ENCODE measurements around the gene EBF3. TPM values are rescaled to one million over a fixed set of nuclear protein-coding genes. Genes with fewer than 3 reads are reported as not detected.

Gene EBF3
- total and polyA plus RNA-seq, 2 experiments from 2014 or later, result 0.22 to 0.77 TPM

DNA sequence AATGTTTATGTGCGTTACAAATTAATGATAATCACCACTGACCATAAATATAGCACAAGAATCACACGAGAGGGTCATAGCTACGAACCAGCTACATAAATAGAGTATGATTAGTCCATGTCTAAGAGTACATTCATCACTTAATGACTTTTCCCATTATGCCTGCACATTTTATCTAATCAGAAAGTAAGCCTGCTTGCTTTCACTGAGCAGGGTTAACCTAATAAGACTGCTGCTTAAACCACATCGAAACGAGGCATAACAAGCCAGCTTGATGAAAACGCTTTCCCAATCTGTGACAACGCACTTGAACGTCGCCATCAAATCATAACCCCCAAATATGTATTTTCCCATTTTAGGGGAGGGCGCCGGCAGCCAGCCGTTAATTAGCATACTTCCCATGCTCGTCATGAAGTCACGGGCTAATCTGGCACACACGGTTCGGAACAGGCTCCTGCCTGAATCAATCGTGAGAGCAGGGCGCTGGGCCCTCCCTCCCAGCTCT, 71.5 kb downstream of the EBF3 start:
- no peak for TF ChIP-seq EZH2 (IDR thresholded peaks at IDR 0.05; ENCODE audit: borderline replicate concordance)
- no peak for DNase-seq (ENCODE audit: low spot score)
- Histone ChIP-seq H3K4me1 (ENCODE audit: insufficient read depth) (no peaks in the 10 kb centered on the region), H3K79me2 (no peaks in the 10 kb centered on the region), H3K27me3 (peaks cover 4% of the 10 kb centered on the region), H3K9me2 (replicated peaks; ENCODE audit: insufficient read depth) (no peaks in the 10 kb centered on the region), H4K20me1 (ENCODE audit: insufficient read depth, poor library complexity, severe bottlenecking) (no peaks in the 10 kb centered on the region), H3K4me3 (no peak overlapping the region), H3K36me3 (replicated peaks; ENCODE audit: insufficient read depth, low read depth) (no peaks in the 10 kb centered on the region), H3K9me3 (ENCODE audit: low read depth) (no peaks in the 10 kb centered on the region), H3K4me2 (no peak overlapping the region), H3K27ac (no peak overlapping the region), H2AFZ (no peak overlapping the region)
- 80% methylated on average over 18 of the region's 18 CpGs for WGBS (ENCODE audit: low lambda C conversion rate, missing lambda C conversion rate)

DNA sequence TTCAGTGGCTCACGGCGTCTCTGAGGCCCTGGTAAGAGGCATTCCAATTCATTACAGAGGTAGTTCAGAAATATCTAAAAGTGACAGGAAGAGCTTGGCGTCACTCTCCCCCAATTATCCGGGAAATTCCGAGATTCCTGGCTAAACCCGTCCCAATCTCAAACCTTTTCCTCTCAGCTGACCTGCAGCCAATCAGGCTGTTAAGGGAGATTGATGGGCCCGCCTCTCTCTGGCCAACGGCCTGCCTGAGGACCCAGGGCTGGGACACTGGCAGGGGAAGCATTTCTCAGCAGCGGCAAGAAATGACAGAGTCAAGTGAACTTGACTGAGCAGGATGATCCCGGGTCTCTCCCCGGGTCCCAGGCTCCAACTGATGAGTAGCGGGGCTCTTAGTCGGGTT, 72.3 kb downstream of the EBF3 start:
- Histone ChIP-seq H3K36me3 (replicated peaks; ENCODE audit: insufficient read depth, low read depth) (no peaks in the 10 kb centered on the region), H3K4me1 (ENCODE audit: insufficient read depth) (no peaks in the 10 kb centered on the region), H3K9me3 (ENCODE audit: low read depth) (no peaks in the 10 kb centered on the region), H3K27ac (no peak overlapping the region), H3K9me2 (replicated peaks; ENCODE audit: insufficient read depth) (no peaks in the 10 kb centered on the region), H3K27me3 (peaks cover 3% of the 10 kb centered on the region), H4K20me1 (ENCODE audit: insufficient read depth, poor library complexity, severe bottlenecking) (no peaks in the 10 kb centered on the region), H2AFZ (no peak overlapping the region), H3K4me3 (no peak overlapping the region), H3K79me2 (no peaks in the 10 kb centered on the region), H3K4me2 (no peak overlapping the region)
- TF ChIP-seq EZH2 (IDR thresholded peaks at IDR 0.05; ENCODE audit: borderline replicate concordance) (no peak), EZH2phosphoT487 (IDR thresholded peaks at IDR 0.05; ENCODE audit: low read depth, severe bottlenecking, unreplicated experiment) (no peak)
- TF ChIP-seq, protein P1, sequence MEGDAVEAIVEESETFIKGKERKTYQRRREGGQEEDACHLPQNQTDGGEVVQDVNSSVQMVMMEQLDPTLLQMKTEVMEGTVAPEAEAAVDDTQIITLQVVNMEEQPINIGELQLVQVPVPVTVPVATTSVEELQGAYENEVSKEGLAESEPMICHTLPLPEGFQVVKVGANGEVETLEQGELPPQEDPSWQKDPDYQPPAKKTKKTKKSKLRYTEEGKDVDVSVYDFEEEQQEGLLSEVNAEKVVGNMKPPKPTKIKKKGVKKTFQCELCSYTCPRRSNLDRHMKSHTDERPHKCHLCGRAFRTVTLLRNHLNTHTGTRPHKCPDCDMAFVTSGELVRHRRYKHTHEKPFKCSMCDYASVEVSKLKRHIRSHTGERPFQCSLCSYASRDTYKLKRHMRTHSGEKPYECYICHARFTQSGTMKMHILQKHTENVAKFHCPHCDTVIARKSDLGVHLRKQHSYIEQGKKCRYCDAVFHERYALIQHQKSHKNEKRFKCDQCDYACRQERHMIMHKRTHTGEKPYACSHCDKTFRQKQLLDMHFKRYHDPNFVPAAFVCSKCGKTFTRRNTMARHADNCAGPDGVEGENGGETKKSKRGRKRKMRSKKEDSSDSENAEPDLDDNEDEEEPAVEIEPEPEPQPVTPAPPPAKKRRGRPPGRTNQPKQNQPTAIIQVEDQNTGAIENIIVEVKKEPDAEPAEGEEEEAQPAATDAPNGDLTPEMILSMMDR (IDR thresholded peaks at IDR 0.05; ENCODE audit: poor library complexity), result no peak
- WGBS (ENCODE audit: low lambda C conversion rate, missing lambda C conversion rate), result 84% methylated on average over 13 of the region's 13 CpGs
- DNase-seq (ENCODE audit: low spot score), result no peak

- Histone ChIP-seq H3K9me2 (replicated peaks; ENCODE audit: insufficient read depth) (no peaks in the 10 kb centered on the region), H3K79me2 (no peaks in the 10 kb centered on the region), H3K4me3 (no peak overlapping the region), H4K20me1 (ENCODE audit: insufficient read depth, poor library complexity, severe bottlenecking) (no peaks in the 10 kb centered on the region), H3K4me1 (ENCODE audit: insufficient read depth) (no peaks in the 10 kb centered on the region), H2AFZ (no peak overlapping the region), H3K4me2 (no peak overlapping the region), H3K36me3 (replicated peaks; ENCODE audit: insufficient read depth, low read depth) (no peaks in the 10 kb centered on the region), H3K27me3 (peaks cover 7% of the 10 kb centered on the region), H3K9me3 (ENCODE audit: low read depth) (no peaks in the 10 kb centered on the region), H3K27ac (no peak overlapping the region)
- no peak for TF ChIP-seq EZH2phosphoT487 (IDR thresholded peaks at IDR 0.05; ENCODE audit: low read depth, severe bottlenecking, unreplicated experiment)
- TF ChIP-seq, protein P1 (IDR thresholded peaks at IDR 0.05; ENCODE audit: poor library complexity), result no peak
- TF ChIP-seq EZH2 (IDR thresholded peaks at IDR 0.05; ENCODE audit: borderline replicate concordance), result no peak
- DNase-seq (ENCODE audit: low spot score), result no peak
- WGBS (ENCODE audit: low lambda C conversion rate, missing lambda C conversion rate), result 88% methylated on average over 15 of the region's 15 CpGs
Observed at GRCh38 chr10:129890170-129890569, 73.9 kb downstream of the EBF3 start.

- Histone ChIP-seq H3K79me2 (no peaks in the 10 kb centered on the region), H3K27ac (no peak overlapping the region), H2AFZ (no peak overlapping the region), H3K36me3 (replicated peaks; ENCODE audit: insufficient read depth, low read depth) (no peaks in the 10 kb centered on the region), H3K27me3 (peaks cover 7% of the 10 kb centered on the region), H3K4me3 (no peak overlapping the region), H3K4me2 (no peak overlapping the region), H3K9me2 (replicated peaks; ENCODE audit: insufficient read depth) (no peaks in the 10 kb centered on the region), H4K20me1 (ENCODE audit: insufficient read depth, poor library complexity, severe bottlenecking) (no peaks in the 10 kb centered on the region), H3K9me3 (ENCODE audit: low read depth) (no peaks in the 10 kb centered on the region), H3K4me1 (ENCODE audit: insufficient read depth) (no peaks in the 10 kb centered on the region)
- WGBS (ENCODE audit: low lambda C conversion rate, missing lambda C conversion rate), result 47% methylated on average over 17 of the region's 22 CpGs
- DNase-seq (ENCODE audit: low spot score), result peak; percentile 59
- TF ChIP-seq EZH2 (IDR thresholded peaks at IDR 0.05; ENCODE audit: borderline replicate concordance) (no peak), EZH2phosphoT487 (IDR thresholded peaks at IDR 0.05; ENCODE audit: low read depth, severe bottlenecking, unreplicated experiment) (no peak)
- TF ChIP-seq, protein P1 (IDR thresholded peaks at IDR 0.05; ENCODE audit: poor library complexity), result peak; percentile 52
Observed at GRCh38 chr10:129888784-129889616, 75.1 kb downstream of the EBF3 start.
